HepG2 (cell line): ENCODE measurements around the gene RGS6. TPM values are rescaled to one million over a fixed set of nuclear protein-coding genes. Genes with fewer than 3 reads are reported as not detected.
A peak's percentile ranks its signal among the peaks of the same experiment; 100 is the strongest.

Experiments
- GABPA ChIP-seq, 2 experiments: IDR thresholded peaks; 2 replicates each; pipeline ENCODE4 v1.6.1; 2011 to 2016; ENCODE audit warnings: low read depth in 2 of 2, low read length in 1 of 2, missing biosample characterization in 1 of 2, missing genetic modification characterization in 1 of 2
- MED1 ChIP-seq: sonication (generic); formaldehyde crosslinking; IDR thresholded peaks from 2 replicates; pipeline ENCODE4 v1.4.0; 2020; ENCODE audit warnings: missing genetic modification reagents
- REPIN1 ChIP-seq: sonication (generic); formaldehyde crosslinking; IDR thresholded peaks from 2 replicates; pipeline ENCODE4 v1.8.0; 2022; ENCODE audit warnings: missing genetic modification reagents, low read depth, mild to moderate bottlenecking, borderline replicate concordance
- SMC3 ChIP-seq: IDR thresholded peaks from 2 replicates; pipeline ENCODE4 v1.6.1; 2011; ENCODE audit warnings: low read length, improper control_type of control experiment
- ZNF570 ChIP-seq: sonication (generic); formaldehyde crosslinking; IDR thresholded peaks from 2 replicates; pipeline ENCODE4 v1.4.0; 2020; ENCODE audit warnings: mild to moderate bottlenecking, missing genetic modification reagents, borderline replicate concordance
- ZNF839 ChIP-seq: sonication (generic); formaldehyde crosslinking; IDR thresholded peaks from 2 replicates; pipeline ENCODE4 v1.4.0; 2020; ENCODE audit warnings: missing genetic modification reagents, mild to moderate bottlenecking, borderline replicate concordance
- polyA plus RNA-seq, 8 experiments: library from polyadenylated mRNA; depleted of rRNA in 3 of 8; stranded (reverse) in 7 of 8; unstranded in 1 of 8; fragments of >200 nt; fragmentation: Illumina TruSeq in 4 of 8; extraction: Trizol in 4 of 8; gene quantifications; 2 replicates each; pipeline versions ENCODE4 v1.2.1 to v1.2.3, GENCODE V29; 2011 to 2016; ENCODE audit warnings: low read depth in 4 of 8, missing spikeins in 1 of 8, mixed read lengths in 1 of 8; ENCODE audit not compliant: insufficient read depth in 1 of 8
- total RNA-seq, 5 experiments: library from RNA; depleted of rRNA; stranded (reverse); fragments of >200 nt; fragmentation: Illumina TruSeq; extraction: Trizol; gene quantifications; 2 replicates each; pipeline ENCODE4 v1.2.3, GENCODE V29; 2016; ENCODE audit warnings: low read depth in 1 of 5
- TF ChIP-seq, protein P1 (sequence below), 2 experiments: fragments of 450-650 bp in 1 of 2; sonication (generic) in 1 of 2; formaldehyde crosslinking in 1 of 2; IDR thresholded peaks; 2 replicates each; pipeline versions ENCODE4 v1.6.1 to v1.8.0; 2016 to 2022; ENCODE audit warnings: antibody characterized with exemption in 1 of 2, mild to moderate bottlenecking in 1 of 2, missing genetic modification reagents in 1 of 2

Gene RGS6
- total and polyA plus RNA-seq, 2 of the 13 experiments (the other 11 are each of a cell fraction or from before 2014, with no cell fraction given): not detected

DNA sequence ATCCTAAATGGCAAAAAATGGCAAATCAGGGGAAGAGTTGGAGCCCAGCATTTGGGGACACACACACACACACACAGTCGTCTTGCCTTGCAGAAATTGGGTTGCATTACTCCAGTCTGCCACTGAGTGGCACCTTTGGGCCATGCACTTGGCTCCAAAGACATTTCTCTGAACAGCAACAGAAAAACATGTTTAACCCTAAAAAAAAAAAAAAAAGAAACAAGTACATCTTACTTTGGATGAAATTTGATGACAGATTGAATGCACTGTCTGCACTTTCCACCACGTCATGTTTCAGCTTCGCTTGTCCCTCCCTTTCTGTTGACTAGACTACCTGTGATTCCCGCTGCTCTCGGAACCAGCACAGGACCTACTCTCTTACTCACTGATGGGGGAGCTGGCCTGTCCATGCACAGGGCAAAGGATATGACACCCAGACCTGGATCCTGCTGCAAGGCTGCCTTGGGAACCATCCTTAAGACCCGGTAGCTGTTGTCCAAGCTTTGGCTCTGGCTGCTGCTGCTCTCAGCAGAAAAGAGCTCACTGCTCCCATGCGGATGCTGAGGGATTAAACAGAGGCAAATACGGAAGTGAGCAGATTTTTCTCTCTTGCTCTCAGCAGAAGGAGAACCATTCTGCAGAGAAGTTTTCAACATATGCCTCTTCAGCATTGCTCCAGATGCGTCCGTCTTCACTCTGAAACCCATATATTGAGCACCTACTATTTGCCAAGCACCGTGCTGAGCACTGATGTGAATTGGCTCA lies 584.9 kb downstream of the RGS6 start (continued):
- TF ChIP-seq, protein P1, sequence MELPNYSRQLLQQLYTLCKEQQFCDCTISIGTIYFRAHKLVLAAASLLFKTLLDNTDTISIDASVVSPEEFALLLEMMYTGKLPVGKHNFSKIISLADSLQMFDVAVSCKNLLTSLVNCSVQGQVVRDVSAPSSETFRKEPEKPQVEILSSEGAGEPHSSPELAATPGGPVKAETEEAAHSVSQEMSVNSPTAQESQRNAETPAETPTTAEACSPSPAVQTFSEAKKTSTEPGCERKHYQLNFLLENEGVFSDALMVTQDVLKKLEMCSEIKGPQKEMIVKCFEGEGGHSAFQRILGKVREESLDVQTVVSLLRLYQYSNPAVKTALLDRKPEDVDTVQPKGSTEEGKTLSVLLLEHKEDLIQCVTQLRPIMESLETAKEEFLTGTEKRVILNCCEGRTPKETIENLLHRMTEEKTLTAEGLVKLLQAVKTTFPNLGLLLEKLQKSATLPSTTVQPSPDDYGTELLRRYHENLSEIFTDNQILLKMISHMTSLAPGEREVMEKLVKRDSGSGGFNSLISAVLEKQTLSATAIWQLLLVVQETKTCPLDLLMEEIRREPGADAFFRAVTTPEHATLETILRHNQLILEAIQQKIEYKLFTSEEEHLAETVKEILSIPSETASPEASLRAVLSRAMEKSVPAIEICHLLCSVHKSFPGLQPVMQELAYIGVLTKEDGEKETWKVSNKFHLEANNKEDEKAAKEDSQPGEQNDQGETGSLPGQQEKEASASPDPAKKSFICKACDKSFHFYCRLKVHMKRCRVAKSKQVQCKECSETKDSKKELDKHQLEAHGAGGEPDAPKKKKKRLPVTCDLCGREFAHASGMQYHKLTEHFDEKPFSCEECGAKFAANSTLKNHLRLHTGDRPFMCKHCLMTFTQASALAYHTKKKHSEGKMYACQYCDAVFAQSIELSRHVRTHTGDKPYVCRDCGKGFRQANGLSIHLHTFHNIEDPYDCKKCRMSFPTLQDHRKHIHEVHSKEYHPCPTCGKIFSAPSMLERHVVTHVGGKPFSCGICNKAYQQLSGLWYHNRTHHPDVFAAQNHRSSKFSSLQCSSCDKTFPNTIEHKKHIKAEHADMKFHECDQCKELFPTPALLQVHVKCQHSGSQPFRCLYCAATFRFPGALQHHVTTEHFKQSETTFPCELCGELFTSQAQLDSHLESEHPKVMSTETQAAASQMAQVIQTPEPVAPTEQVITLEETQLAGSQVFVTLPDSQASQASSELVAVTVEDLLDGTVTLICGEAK (IDR thresholded peaks at IDR 0.05): no peak
- TF ChIP-seq, protein P1 (CRISPR knock-in tag; IDR thresholded peaks at IDR 0.05): no peak
- TF ChIP-seq SMC3: peak; percentile 92
- TF ChIP-seq REPIN1: no peak
- no peak for TF ChIP-seq ZNF570 (CRISPR knock-in tag)
- TF ChIP-seq GABPA (IDR thresholded peaks at IDR 0.05; ENCODE audit: low read depth, low read length): no peak
- no peak for TF ChIP-seq GABPA (CRISPR knock-in tag; IDR thresholded peaks at IDR 0.05; ENCODE audit: low read depth)
- TF ChIP-seq ZNF839 (CRISPR knock-in tag): no peak
- 0 out of 2 replicates have a peak, but pooled peaks have one; percentile 21 for TF ChIP-seq MED1 (CRISPR knock-in tag)
